Right atrium auricular region (tissue), 2 donors: ENCODE results near the gene SYCE1. TPM values are rescaled to one million over a fixed set of nuclear protein-coding genes. Genes with fewer than 3 reads are reported as not detected.
"Not testable (repeated sequence)": the region's sequence is repeated elsewhere in the genome, so short reads cannot be mapped to it uniquely, and the experiment has no call there.

Experiments used
- DNase-seq: peaks from one replicate; pipeline ENCODE4 v3.0.0-alpha.2; 2019; ENCODE audit warnings: low spot score
- H3K27ac ChIP-seq, 2 donors: fragments of 200-600 bp; sonication (generic); 1 replicate in 1 of 2; 2 replicates in 1 of 2; pipeline ENCODE4 v1.5.1; 2016 to 2019
- H3K27me3 ChIP-seq, 2 donors: fragments of 200-600 bp; sonication (generic); one replicate each; pipeline versions ENCODE4 v1.5.1 to v1.6.0; 2017 to 2019
- H3K36me3 ChIP-seq: fragments of 200-600 bp; sonication (generic); one replicate; pipeline ENCODE4 v1.5.1; 2016
- H3K4me1 ChIP-seq, 2 donors: fragments of 200-600 bp; sonication (generic); one replicate each; pipeline versions ENCODE4 v1.5.1 to v1.6.0; 2017 to 2019
- H3K4me3 ChIP-seq, 2 donors: fragments of 200-600 bp; sonication (generic); 1 replicate in 1 of 2; 2 replicates in 1 of 2; pipeline ENCODE4 v1.5.1; 2017 to 2019; ENCODE audit warnings: mild to moderate bottlenecking in 1 of 2, moderate library complexity in 1 of 2
- H3K9me3 ChIP-seq, 2 donors: fragments of 200-600 bp; sonication (generic); one replicate each; pipeline ENCODE4 v1.5.1; 2019
- total RNA-seq, 2 donors: library from RNA; depleted of rRNA; stranded (reverse); fragments of >200 nt; gene quantifications; one replicate each; pipeline ENCODE4 v1.1.0, GENCODE V29; 2016
- TF ChIP-seq, protein P1 (sequence below), 2 donors: fragments of 200-600 bp; sonication (generic); IDR thresholded peaks; one replicate each; pipeline ENCODE4 v1.5.1; 2019; ENCODE audit warnings: antibody characterized with exemption in 2 of 2

Gene SYCE1
- total RNA-seq, 2 donors from 2014 or later: 1.1 TPM; not detected in 1

DNA sequence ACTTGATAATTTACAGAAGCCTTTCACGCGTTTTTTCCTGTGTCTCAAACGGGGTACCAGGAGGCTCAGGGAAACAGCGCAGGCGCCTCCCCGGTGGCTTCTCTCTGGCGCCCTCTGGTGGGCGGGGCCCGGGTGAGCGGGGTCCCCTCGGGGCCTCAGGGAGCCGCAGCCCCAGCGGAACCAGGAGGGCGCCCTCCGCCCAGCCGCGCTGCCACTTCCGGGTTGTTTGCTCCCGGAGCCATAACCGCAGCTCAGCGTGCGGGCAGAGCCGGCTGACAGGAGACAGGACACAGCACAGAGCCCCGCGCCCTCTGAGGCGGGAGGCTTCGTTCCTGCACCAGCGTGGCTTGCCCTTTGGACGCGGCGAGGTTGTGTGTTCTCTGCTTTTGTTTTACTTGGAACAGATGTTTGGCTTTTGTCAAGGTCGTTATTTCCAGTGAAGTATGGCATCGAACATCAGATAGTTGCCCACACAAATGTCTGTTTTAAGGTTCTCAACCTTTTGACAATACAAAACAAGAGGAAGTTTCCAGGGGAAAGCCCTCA, 45.1 kb downstream of the SYCE1 start:
- DNase-seq: no peak
- Histone ChIP-seq H3K9me3 (peaks cover 0 to 22% of the 10 kb centered on the region in 2 donors), H3K4me1 (peaks cover 0 to 7% of the 10 kb centered on the region in 2 donors), H3K27ac (no peak overlapping the region), H3K4me3 (peak overlapping the region; percentile 13 to 46), H3K36me3 (no peaks in the 10 kb centered on the region), H3K27me3 (no peaks in the 10 kb centered on the region)
- TF ChIP-seq, protein P1, sequence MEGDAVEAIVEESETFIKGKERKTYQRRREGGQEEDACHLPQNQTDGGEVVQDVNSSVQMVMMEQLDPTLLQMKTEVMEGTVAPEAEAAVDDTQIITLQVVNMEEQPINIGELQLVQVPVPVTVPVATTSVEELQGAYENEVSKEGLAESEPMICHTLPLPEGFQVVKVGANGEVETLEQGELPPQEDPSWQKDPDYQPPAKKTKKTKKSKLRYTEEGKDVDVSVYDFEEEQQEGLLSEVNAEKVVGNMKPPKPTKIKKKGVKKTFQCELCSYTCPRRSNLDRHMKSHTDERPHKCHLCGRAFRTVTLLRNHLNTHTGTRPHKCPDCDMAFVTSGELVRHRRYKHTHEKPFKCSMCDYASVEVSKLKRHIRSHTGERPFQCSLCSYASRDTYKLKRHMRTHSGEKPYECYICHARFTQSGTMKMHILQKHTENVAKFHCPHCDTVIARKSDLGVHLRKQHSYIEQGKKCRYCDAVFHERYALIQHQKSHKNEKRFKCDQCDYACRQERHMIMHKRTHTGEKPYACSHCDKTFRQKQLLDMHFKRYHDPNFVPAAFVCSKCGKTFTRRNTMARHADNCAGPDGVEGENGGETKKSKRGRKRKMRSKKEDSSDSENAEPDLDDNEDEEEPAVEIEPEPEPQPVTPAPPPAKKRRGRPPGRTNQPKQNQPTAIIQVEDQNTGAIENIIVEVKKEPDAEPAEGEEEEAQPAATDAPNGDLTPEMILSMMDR (IDR thresholded peaks at IDR 0.05): peak; percentile 61 to 94

DNA sequence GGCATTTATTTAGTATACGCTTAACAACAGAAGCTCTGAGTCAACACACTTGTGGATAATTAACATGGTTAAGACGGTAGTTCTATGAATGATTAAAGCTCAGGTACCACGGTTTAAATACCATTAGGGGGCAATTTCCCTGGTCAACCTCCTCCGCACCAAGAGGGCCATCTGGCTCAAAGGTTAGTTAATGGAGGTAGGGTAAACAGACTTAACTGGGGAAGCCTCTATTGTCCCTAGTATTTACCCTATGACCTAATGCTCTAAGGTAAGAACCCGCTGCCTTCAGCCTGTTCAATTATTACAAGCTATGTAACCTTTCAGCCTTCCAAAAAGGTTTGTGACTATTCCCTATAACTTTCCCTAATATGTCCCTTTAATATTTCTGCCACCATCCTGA, 46.9 kb downstream of the SYCE1 start:
- not testable (repeated sequence) for H3K4me1 ChIP-seq, H3K27ac ChIP-seq, H3K4me3 ChIP-seq, H3K36me3 ChIP-seq, DNase-seq, H3K27me3 ChIP-seq
- H3K9me3 ChIP-seq: peaks cover 0 to 10% of the 10 kb centered on the region in 2 donors

DNA sequence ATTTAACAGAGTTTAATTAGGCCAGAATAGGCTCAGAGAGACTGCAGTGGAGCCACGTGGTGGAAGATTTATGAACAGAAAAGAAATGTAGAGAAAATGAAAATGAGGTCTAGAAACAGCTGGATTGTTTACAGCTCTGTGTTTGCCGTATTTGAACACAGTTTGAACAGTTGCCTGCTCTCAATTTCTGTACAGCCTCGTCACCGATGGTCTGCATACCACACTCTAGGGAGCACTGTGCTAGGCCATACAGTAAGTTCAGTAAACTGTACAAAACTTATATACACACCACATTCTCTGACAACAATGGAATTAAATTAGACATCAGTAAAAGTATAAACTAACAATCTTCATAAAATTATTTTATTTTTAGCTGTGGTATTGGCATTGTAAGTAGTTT, 49.3 kb downstream of the SYCE1 start:
- Histone ChIP-seq H3K4me3 (no peak overlapping the region), H3K9me3 (peaks cover 0 to 3% of the 10 kb centered on the region in 2 donors), H3K36me3 (no peaks in the 10 kb centered on the region), H3K4me1 (peaks cover 0 to 7% of the 10 kb centered on the region in 2 donors), H3K27ac (no peak overlapping the region), H3K27me3 (no peaks in the 10 kb centered on the region)
- DNase-seq: no peak
- TF ChIP-seq, protein P1 (IDR thresholded peaks at IDR 0.05): no peak

DNA sequence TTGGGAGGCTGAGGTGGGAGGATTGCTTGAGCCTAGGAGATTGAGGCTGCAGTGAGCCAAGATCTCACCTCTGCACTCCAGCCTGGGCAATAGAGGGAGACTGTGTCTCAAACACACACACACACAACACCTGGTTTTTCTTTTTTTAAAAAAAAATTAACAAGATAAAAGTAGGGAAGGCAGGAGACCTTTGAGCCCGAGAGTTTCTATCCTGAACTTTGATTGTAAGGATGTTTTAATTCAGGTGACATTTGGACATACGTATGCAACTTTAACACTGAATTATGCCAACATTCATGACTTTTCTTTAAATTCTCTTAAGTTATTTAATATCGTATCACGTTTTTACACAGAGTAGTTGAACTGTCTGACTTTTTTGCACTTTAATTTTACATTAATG, 49.9 kb downstream of the SYCE1 start:
- H3K9me3 ChIP-seq: peaks cover 0 to 3% of the 10 kb centered on the region in 2 donors
- H3K36me3 ChIP-seq: no peaks in the 10 kb centered on the region
- DNase-seq: no peak
- TF ChIP-seq, protein P1 (IDR thresholded peaks at IDR 0.05): no peak
- H3K27me3 ChIP-seq: no peaks in the 10 kb centered on the region
- peaks cover 0 to 7% of the 10 kb centered on the region in 2 donors for H3K4me1 ChIP-seq
- no peak overlapping the region for H3K4me3 ChIP-seq
- no peak overlapping the region for H3K27ac ChIP-seq

DNA sequence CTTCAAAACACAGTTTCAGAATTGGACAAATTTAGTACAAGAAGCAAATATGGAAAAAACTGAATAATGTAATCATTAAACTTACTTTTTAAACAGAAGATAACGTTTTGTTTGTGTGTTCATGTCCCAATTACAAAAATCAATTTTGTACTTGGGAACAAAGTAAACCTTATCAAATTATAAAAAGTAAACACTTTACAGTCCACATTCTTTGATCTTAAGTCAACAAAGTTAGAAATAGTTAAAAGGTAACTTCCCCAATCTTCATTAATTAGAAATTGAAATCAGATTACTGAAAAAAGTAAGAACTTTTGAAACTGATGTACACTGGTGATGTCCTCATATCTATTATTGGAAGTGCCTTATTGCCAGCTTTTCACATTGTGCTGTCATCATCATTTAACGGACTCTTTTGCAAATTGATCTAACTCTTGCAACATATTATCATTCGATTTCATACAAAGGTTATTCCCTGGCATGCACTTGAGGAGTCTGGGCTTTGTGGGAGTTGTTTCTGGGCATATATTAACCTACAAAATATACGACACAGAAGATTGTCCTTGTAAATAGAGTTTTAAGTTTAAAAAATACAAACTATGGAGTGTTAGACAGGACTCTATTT, 53.4 kb downstream of the SYCE1 start:
- H3K36me3 ChIP-seq: no peaks in the 10 kb centered on the region
- H3K9me3 ChIP-seq: peaks cover 0 to 20% of the 10 kb centered on the region in 2 donors
- no peak overlapping the region for H3K4me3 ChIP-seq
- H3K27me3 ChIP-seq: no peaks in the 10 kb centered on the region
- no peaks in the 10 kb centered on the region for H3K4me1 ChIP-seq
- no peak overlapping the region for H3K27ac ChIP-seq
- DNase-seq: no peak
- TF ChIP-seq, protein P1 (IDR thresholded peaks at IDR 0.05): no peak

DNA sequence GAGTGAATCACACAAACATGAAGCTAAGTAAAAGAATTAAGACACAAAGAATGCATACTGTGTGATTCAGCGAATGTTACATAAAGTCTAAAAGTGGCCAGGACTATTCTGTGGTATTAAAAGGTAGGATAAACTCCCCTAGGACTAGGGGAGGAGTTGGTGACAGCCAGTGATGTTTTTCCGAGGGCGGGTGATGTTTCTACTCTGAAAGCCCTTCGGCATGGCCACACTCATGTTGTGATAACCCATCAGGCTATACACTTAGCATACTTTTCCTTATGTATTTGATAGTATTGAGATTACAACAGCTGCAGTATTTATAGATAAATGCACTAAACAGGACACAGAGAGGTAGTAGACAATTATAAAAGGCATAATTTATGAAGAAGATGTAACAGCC, 54.0 kb downstream of the SYCE1 start:
- TF ChIP-seq, protein P1 (IDR thresholded peaks at IDR 0.05): no peak
- no peak overlapping the region for H3K4me3 ChIP-seq
- H3K27me3 ChIP-seq: no peaks in the 10 kb centered on the region
- peaks cover 0 to 20% of the 10 kb centered on the region in 2 donors for H3K9me3 ChIP-seq
- no peaks in the 10 kb centered on the region for H3K4me1 ChIP-seq
- DNase-seq: no peak
- no peaks in the 10 kb centered on the region for H3K36me3 ChIP-seq
- no peak overlapping the region for H3K27ac ChIP-seq
